Measurements from ENCODE around the gene LRRC74B.

The LRRC74B gene

DNA sequence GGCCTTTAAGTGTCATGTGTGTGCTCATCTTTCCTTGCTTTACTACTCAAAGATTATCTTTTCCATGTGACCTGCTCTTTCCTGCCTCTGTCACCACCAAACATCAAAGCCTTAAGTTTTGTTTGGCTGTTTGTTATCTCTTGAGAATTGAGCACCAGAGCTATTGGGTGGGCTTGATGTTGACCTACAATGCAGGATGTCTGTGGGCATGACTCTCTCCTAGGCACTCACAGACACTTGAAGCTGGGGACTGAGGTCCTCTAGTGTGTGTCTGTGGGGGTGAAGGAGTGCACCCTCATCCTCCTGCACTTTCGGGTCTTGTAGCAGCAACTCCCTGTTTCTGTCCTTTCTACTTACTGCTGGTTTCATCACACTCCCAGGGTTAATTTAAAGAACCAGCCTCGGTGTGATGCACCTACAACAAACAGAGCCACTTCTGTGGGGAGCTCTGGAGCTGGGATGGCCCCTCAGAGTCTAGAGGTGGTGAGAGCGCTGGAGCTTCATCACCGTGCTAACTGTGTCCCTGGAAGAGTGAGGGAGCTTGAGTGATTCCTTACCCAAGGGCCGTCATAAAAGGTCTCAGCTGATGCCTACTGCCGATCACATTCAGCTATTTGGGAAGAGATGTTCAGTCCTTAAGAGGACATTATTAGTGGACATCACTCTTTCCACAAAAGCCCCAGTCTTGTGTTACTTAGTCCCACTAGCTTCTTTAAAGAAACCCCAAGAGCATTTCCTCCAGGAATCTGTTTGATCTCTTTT is 56.3 kb downstream of the LRRC74B start:
- DNase-seq, result no peak

- DNase-seq, result peak in 48 of 51 donors; percentile 4 to 80 (median 45)
Measured at GRCh38 chr22:21102659-21103267, 57.0 kb downstream of the LRRC74B start.

GRCh38 chr22:21103633-21104032 is 57.9 kb downstream of the LRRC74B start:
- DNase-seq, result no peak

- no peak for DNase-seq
Measured at GRCh38 chr22:21104126-21104691, 58.5 kb downstream of the LRRC74B start.

DNA sequence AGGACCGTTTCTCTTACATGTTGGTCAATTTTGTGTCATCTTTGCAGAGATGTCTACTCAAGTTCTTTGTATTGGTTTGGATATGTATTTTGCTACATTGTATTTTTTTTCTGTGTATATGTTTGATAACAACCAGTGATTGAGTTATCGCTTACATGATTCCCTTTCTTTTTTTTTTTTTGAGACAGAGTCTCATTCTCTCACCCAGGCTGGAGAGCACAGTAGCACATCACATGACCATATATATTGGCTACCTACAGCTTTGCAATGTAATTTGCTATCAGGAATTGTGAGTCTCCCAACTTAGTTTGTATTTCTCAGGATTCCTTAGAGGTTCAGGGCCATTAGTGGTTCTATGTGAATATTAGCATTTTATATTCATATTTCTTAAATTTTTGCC is 59.5 kb downstream of the LRRC74B start:
- DNase-seq, result no peak

DNA sequence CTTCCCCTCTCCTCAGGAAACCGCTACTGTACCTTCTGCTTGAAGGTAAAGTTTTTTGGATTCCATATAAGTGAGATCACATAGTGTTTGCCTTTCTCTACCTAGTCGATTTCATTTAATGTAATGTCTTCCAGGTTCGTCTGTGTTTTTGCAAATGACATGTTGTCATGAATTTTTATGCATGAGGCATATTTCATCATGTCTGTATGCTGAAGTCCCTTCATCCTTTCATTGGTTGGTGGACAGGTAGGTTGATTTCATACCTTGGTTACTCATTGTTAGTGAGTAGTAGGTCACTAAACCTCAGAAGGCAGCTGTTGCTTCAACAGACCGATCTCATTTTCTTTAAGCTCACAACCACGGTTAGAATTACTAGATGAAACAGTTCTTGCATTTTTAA is 60.3 kb downstream of the LRRC74B start:
- DNase-seq, result no peak

GRCh38 chr22:21108379-21109115 is 62.8 kb downstream of the LRRC74B start:
- DNase-seq, result no peak

All from hypothalamus (tissue), 51 donors.